GM18861 (cell line): ENCODE data around the gene ADGRL2.

Experiments
- ATAC-seq: cut with Tn5 transposase; IDR thresholded peaks from one replicate; pipeline ENCODE4 v1.9.1; 2021; ENCODE audit not compliant: unreplicated experiment

The ADGRL2 gene

GRCh38 chr1:81800695-81801650 is at the start of gene ADGRL2:
TSS of gene ADGRL2 (plus strand) at chr1:81800934. CDS start at chr1:81836985, 36,051 bp downstream.
- no peak for ATAC-seq

DNA sequence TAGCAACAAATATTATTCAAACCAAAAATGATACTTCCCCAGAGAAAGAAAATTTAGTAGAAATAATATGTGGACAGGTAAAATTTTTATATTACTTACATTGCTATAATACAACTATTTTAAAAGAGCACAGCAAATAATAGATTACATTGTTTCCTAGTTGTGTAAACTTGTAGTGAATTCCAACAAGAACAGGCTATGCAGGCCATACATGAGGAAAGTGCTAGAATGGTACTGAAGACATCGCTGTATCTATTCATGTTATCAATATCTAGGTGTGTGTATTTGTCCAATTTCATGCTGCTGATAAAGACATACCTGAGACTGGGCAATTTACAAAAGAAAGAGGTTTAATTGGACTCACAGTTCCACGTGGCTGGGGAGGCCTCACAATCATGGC is 47.9 kb upstream of the ADGRL2 start:
- ATAC-seq = no peak

GRCh38 chr1:81754424-81754823 is 46.3 kb upstream of the ADGRL2 start:
- no peak for ATAC-seq

DNA sequence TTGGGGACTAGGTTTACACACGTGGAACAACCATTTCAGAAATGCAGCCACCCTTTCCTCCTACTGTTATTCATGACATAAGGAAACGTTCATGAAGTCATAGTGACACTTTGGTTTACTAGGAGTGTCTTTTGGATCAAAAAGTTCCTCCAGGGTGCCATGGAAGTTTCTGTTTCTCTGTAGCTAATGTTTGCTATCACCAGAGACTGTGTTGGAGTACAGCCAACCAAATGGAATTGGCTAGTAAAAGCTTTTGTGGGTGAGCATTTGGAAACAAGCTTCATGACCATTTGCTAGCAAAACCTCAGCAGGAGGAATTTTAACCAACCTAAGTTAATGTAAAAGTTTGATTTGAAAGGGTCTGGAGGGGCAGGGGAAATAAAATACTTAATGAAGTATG is 43.9 kb upstream of the ADGRL2 start:
- ATAC-seq = no peak

GRCh38 chr1:81757398-81758020 is 43.2 kb upstream of the ADGRL2 start:
- no peak for ATAC-seq

DNA sequence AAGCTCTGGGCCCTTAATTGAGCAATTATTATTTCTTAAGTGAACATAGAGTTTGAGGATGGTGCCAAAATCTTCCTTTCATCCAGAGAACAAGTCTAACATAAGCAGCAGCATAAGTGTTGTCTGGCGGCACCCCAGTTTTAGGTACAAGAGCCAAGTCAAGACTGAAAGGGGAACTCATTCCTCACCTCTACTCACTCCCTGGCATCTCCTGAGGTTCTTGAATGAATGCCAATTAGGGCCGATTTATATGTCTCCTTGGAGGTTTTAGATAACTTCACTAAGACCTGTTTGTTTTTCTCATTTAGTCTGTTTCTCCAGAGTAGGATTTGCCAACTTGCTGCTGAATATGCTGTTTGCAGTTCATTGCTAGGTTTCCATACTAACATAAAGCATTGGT is 42.6 kb upstream of the ADGRL2 start:
- no peak for ATAC-seq

GRCh38 chr1:81760477-81761097 is 40.1 kb upstream of the ADGRL2 start:
- no peak for ATAC-seq

DNA sequence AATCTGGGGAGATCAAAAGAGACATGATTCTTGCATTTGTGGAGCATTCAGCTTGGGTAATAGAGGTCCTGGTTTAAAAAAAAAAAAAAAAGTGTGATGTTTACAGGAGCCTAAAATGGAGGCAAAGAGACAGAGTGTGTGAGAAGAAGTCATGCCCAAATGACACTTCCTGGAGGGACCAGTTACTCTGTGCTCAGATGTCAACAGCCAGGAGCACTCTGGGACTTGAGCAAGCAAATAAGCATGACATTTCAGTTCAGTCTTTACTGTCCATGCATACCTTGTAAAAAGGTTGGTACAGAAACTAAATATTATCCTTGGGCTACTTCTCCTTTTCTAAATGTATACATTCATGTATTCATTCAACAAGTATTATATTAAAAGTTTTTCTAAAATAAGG is 25.2 kb upstream of the ADGRL2 start:
- ATAC-seq = no peak

DNA sequence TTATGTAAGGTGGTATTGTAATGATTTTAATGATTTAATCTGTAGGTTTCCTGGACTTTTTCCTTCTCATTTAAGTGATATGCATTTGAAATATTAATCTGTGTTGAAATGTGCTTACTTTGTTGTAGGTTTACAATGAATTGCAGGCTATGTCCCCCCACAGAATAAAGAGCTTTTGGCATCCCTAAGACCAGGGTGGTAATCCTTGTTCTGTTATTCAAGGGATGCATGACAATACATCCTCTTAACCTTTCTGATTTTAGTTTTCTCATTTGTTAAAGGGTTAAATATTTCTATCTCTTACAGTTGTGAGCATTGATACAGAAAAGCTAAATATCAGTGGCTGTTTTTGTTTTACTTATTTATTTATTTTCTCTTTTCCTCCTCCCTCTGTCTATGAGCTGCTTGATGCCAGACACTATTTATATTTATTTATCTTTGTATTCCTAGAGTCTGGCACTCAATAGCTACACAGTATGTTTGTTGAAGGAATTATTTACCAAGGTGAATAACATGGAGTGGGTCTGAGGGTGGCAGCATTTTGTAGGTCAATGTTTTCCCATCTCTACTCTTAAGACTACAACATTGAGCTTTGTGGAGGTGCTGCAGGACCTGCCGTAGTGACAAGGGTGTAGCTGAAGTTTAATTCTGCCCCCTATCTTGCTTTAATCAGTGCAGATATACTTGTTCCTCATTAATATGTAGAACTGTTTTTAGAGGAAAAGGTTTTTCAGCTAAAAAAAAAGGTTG is 19.9 kb upstream of the ADGRL2 start:
- no peak for ATAC-seq

DNA sequence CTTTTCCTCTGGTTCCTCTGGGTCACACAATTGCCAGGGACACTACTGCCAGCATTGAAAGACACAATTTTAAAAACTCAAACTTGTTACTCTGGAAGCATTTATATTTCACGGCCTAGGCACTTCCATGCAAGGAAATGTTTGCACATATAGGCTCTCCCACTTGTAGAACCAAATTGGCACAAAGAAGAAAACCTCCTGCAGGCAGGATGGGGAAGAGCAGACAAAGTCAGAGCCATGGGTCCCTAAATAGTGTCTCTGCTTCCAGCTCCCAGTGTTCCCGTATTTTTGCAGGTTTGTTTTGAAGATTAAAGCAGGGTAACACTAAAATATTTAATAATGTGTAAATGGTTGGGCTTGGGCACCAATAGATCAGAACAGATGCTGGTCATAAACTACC is 19.0 kb upstream of the ADGRL2 start:
- no peak for ATAC-seq

- ATAC-seq = no peak
Observed at GRCh38 chr1:81792184-81792583, 8.6 kb upstream of the ADGRL2 start.

- no peak for ATAC-seq
Observed at GRCh38 chr1:81797701-81798100, 3.0 kb upstream of the ADGRL2 start.

DNA sequence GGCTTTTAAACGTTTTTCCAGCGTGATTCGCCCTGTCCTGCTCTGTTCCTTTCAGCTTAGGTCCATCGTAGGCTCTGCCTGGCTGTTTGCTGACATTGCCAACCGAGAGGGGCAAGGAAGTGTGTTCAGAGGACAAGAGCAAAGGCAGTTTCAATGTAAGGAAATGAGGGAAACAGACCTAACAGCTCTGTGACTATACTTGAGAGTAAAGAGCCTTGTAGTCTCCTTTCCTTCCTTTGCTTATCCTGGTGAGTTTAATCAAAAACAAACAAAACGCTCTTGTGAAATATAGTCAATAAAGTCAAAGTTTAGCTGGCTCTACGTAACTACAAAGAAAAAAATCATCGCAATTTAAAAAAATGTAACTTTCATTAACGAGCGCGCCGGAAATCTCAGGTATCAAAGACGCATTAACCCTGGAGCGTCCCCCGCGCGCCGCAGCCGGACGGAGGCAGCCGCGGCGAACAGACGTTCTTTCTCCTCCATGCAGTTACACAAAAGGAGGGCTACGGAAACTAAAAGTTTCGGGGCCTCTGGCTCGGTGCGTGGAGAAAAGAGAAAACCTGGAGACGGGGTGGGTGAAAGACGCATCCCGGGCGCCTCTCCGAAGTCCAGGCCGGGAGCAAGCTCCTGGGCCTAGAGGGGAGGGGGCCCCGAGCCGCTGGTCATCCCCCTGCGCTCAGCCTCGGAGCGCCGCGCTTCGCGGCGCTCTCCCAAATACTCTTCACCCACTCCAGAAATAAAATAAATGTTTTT is 617 bp upstream of the ADGRL2 start:
- ATAC-seq = no peak

DNA sequence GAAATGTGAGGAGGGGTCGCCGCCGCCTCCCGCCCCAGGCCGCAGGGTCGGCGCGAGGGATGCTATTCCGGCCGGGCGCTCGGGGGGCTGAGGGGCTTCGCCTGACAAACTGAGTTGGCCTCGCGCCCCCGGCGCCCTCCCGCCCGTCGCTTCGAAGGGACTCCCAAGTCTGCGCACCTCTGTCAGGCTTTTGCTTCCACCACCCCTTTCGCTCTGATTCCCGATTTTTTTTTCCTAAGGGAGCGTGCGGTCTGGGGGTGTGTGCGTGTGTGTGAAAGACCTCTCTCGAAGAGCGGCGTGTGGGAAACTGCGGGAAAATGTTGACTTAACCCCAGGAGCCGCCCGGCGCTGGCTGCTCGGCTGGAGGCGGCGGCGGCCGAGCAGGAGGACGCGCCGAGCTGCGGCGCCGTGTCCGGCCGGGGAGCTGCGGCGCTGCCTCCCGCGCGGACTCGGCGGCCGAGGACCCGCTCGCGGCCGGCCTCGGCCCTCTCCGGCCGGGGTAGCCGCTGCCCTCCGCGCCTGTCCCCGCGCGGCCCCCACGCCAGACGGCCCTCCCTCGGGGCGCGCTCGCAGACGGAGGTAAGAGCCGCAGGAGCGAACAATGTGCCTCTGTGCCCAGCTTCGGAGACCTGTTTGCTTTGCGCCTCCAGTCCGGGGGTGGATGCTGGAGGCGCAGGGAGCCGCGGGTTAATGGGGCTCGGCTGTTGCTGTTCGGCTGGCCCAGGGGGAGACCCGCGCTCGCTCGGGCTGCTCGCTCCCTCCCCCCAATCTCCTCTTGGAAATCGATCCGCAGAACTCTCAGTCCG is 1.1 kb downstream of the ADGRL2 start:
- no peak for ATAC-seq

GRCh38 chr1:81802457-81802706 is 1.6 kb downstream of the ADGRL2 start:
- ATAC-seq = no peak

DNA sequence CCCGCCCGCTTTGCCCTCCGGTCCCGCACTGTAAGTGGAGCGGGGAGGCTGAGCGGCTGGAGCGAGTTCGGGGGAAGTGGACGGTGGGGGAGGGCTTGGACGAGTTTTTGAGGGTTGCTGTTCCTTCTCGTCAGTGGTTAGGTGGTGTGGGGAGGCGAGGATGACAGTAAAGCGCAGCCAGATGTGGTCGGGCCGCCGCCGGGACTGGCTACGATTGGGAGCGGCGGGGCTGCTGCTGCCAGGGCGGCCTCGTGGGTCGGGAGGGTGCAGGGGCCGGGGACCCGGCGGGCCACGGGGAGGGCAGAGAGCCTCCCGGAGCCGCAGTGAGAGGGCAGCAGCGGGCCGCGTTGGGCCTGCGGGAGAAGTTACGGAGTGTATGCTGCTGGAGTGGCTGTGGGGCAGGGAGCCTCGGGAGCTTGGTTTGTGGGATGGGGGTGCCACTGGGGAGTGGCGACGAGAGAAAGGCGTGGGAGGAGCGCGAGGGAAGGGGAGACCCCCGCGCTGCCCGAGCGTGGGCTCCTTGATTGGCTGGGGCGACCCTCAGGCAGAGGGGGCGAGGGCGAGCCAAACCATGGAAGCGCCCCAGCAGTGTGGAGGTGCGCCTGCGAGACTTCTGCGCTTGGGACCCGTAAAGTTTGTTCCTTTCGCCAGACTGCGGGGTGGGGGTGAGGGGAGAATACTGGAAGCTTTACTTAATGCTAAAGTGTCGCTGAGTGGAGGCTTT is 2.1 kb downstream of the ADGRL2 start:
- ATAC-seq = no peak

- ATAC-seq = no peak
Observed at GRCh38 chr1:81803431-81804110, 2.8 kb downstream of the ADGRL2 start.

DNA sequence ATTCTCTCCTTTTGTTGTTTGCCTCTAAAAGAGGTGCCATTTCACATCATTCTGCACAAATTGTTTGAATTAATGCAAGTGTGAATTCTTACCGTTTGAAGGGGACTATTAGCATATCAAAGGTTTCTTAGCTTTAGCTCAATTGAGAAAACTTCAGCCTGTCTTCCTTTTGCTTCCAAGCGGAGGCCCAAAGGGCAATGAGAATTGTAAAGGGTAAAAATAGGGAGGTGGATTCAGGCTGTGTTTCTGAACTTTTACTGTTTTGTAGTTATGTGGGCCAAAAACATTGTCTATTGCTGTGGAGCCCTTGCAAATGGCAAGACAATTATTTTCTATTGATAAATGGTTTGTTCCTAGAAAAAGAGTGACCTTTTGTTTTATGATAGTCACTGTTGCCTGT is 3.6 kb downstream of the ADGRL2 start:
- no peak for ATAC-seq
